GM12891 (cell line): Measurements from ENCODE around the gene SLC22A14.

Experiments
- PAX5 ChIP-seq: IDR thresholded peaks from 2 replicates; pipeline ENCODE4 v1.6.1; 2011; ENCODE audit warnings: low read length, moderate library complexity, mild to moderate bottlenecking; ENCODE audit not compliant: insufficient read depth, severe bottlenecking
- POLR2A ChIP-seq: IDR thresholded peaks from 2 replicates; pipeline ENCODE4 v1.6.1; 2011; ENCODE audit warnings: low read depth, low read length, control low read depth
- POLR2AphosphoS5 ChIP-seq: IDR thresholded peaks from 2 replicates; pipeline ENCODE4 v1.6.1; 2011; ENCODE audit warnings: low read depth, low read length, control low read depth
- POU2F2 ChIP-seq: IDR thresholded peaks from 2 replicates; pipeline ENCODE4 v1.6.1; 2011; ENCODE audit warnings: low read depth, mild to moderate bottlenecking, control low read depth, low read length, moderate library complexity
- SPI1 ChIP-seq: IDR thresholded peaks from 2 replicates; pipeline ENCODE4 v1.6.1; 2011; ENCODE audit warnings: low read depth, low read length, control low read depth
- TAF1 ChIP-seq: IDR thresholded peaks from 2 replicates; pipeline ENCODE4 v1.6.1; 2011; ENCODE audit warnings: low read depth, low read length, control low read depth

DNA sequence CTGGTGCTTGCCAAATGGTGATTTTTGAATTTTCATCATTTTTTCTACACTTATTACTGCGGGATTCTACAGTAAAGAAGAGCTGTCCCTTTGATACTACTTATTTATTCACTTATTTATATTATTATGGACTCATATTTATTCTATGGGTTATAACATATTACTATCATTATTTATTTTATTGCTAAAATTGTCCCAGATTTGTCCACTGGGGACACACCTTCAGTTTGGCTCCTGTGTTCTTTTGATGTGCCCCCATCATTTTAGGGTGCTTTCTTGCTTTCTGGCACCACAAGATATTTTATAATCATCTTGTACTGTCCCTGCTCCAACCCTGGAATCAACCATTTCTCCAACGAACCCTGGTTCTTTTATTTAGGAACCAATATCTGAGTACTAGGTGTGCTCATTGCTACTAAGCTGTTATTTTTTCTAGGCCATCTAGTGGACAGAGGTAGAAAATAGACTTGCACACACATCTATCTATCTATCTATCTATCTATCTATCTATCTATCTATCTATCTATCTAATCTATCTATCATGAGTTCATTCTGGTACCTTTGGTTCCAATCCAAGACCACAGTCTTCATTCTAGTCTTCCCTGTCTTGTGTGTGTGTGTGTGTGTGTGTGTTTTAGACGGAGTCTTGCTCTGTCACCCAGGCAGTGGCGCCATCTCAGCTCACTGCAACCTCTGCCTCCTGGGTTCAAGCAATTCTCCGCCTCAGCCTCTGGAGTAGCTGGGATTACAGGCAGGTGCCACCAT lies 16.0 kb downstream of the SLC22A14 start:
- TF ChIP-seq POLR2A = no peak
- no peak for TF ChIP-seq POLR2AphosphoS5
- no peak for TF ChIP-seq TAF1
- no peak for TF ChIP-seq SPI1
- TF ChIP-seq PAX5 = no peak
- TF ChIP-seq POU2F2 = no peak
